Raji (cell line): Measurements from ENCODE around the gene P2RY14.

Experiments
- POLR2A ChIP-seq: IDR thresholded peaks from 2 replicates; pipeline ENCODE4 v1.6.1; 2011; ENCODE audit warnings: low read depth, low read length, control low read depth; ENCODE audit not compliant: insufficient read depth

P2RY14 gene

GRCh38 chr3:151283907-151284461 is 5.6 kb upstream of the P2RY14 start:
- no peak for TF ChIP-seq POLR2A

GRCh38 chr3:151283387-151283786 is 5.0 kb upstream of the P2RY14 start:
- TF ChIP-seq POLR2A = no peak

DNA sequence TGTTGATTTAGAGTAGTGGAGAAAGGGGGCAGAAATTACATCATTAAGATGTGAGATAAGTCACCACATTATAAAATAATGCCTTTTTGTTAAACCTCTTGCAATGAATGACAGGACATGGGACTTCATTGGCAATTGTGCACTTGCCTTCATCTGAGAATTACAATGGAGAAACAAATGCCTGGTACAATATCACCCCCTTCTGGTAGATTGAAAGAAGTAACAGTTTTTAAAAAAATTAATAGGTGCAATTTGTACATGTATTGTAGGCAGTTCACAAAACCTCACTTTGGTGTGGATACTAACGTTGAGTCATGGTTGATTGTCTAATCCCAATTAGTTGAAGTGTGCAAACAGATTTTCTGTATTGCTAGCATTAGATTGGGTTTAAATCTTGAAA is 4.6 kb upstream of the P2RY14 start:
- no peak for TF ChIP-seq POLR2A

- no peak for TF ChIP-seq POLR2A
Measured at GRCh38 chr3:151281671-151282324, 3.5 kb upstream of the P2RY14 start.

- no peak for TF ChIP-seq POLR2A
Measured at GRCh38 chr3:151276687-151277042, 1.7 kb downstream of the P2RY14 start.

GRCh38 chr3:151276038-151276686 is 2.2 kb downstream of the P2RY14 start:
- TF ChIP-seq POLR2A = no peak

DNA sequence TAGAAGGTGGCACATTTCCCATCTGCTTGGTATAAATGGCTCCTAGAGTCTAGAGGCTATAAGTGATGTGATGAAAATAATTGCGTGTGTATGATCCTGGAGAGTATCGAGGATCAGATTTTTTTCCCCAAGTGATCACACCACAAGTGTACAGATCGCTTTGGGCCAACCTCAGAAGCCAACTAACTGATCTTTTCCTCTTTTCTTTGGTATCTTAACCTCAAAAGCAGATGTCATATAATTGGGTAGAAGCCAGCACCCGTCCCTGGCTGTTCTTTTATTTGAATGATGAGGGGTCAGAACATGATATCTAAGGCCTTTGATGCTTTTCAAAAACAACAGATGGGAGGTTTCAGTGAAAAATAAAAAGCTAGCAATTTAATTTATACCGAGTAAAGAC is 3.3 kb downstream of the P2RY14 start:
- no peak for TF ChIP-seq POLR2A

GRCh38 chr3:151269631-151270030 is 8.7 kb downstream of the P2RY14 start:
- TF ChIP-seq POLR2A = no peak

GRCh38 chr3:151268267-151269235 is 9.8 kb downstream of the P2RY14 start:
- no peak for TF ChIP-seq POLR2A

DNA sequence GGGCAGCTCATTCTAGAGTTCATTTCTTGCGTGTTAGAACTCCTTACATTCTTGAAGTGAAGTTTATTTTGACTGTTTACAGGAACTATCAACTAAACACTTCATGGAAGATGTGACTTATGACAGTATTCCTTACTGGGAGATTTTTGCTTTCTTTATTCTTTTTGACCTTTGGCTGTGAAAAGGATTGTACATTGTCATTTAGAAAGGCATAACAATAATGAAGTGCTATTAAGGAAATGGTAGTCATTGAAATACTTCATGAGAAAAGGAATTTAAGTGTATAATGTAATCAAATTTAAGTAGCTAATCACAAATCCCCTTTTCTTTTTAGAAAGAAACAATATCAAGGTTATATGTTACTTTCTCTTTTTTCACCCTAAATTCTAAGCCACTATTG is 11.3 kb downstream of the P2RY14 start:
- TF ChIP-seq POLR2A = no peak

DNA sequence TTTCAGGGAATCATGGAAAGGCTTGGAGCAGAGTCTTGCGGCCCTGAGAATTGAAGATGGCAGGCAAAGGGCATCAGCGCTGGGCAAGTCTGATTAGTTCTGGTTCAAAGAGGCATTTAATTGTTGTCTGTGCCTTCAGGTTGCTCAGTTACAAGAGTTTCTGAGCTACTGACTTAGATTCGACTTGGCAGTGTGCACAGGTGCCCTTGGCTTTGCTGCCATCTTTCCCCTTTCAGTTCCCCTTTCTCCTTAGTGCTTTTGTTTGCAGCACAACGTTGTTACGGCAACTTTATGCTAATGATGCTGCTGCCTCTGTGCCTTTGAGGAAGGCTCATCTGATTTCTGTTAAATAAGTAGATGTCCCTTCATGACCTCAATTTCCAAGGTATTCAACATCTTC is 12.5 kb downstream of the P2RY14 start:
- TF ChIP-seq POLR2A = no peak

DNA sequence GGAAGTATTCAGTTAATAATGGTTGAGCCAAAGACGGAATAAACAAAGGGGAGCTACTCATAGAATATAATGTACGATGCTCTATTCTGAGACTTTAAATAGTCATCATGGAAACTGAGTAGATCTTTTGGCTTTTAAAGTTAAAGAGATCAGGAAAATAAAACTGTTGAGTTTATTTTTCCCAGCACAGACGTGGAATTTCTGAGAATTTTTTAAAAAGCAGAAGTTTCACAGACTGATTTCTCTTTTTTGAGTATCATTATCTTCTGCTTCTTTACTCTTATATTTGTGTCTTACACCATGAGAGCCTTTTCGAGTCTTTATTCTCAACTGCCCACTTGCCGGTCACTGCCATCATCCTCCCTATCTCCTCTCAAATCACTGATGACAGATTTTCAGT is 13.2 kb downstream of the P2RY14 start:
- no peak for TF ChIP-seq POLR2A

GRCh38 chr3:151264605-151265004 is 13.7 kb downstream of the P2RY14 start:
- no peak for TF ChIP-seq POLR2A

GRCh38 chr3:151262871-151263525 is 15.3 kb downstream of the P2RY14 start:
- no peak for TF ChIP-seq POLR2A

GRCh38 chr3:151259664-151260063 is 18.7 kb downstream of the P2RY14 start:
- no peak for TF ChIP-seq POLR2A

GRCh38 chr3:151256749-151257148 is 21.6 kb downstream of the P2RY14 start:
- no peak for TF ChIP-seq POLR2A
